Measurements from ENCODE around the gene COX8C. TPM values are rescaled to one million over a fixed set of nuclear protein-coding genes. Genes with fewer than 3 reads are reported as not detected.
"Not testable (repeated sequence)": the region's sequence is repeated elsewhere in the genome, so short reads cannot be mapped to it uniquely, and the experiment has no call there.

The COX8C gene
- total RNA-seq, 6 experiments from 2014 or later: not detected

DNA sequence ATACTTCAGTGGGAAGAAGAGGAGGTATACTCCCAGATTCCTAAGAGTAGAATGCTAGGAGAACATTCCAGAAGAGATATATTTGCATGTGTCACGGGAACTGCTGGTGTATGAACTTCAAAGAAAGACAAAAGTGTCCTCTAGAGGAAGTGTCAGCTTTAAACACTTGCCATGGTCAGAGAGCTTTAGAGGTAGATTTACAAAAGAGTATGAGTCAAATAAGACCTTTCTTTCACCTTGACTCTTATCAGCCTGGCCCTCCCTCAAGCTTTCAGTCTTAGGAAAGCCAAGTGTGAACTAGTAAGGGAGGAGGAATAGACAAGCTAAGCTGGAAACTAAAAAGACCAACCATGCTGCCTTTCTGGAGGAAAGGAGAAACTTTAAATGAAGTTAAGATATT lies 34.7 kb downstream of the COX8C start:
- Histone ChIP-seq H3K27ac (no peak overlapping the region), H3K4me3 (no peak overlapping the region), H3K27me3 (no peaks in the 10 kb centered on the region), H3K36me3 (no peaks in the 10 kb centered on the region), H3K9me3 (no peaks in the 10 kb centered on the region), H3K4me1 (no peaks in the 10 kb centered on the region)
- TF ChIP-seq, protein P1, sequence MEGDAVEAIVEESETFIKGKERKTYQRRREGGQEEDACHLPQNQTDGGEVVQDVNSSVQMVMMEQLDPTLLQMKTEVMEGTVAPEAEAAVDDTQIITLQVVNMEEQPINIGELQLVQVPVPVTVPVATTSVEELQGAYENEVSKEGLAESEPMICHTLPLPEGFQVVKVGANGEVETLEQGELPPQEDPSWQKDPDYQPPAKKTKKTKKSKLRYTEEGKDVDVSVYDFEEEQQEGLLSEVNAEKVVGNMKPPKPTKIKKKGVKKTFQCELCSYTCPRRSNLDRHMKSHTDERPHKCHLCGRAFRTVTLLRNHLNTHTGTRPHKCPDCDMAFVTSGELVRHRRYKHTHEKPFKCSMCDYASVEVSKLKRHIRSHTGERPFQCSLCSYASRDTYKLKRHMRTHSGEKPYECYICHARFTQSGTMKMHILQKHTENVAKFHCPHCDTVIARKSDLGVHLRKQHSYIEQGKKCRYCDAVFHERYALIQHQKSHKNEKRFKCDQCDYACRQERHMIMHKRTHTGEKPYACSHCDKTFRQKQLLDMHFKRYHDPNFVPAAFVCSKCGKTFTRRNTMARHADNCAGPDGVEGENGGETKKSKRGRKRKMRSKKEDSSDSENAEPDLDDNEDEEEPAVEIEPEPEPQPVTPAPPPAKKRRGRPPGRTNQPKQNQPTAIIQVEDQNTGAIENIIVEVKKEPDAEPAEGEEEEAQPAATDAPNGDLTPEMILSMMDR (IDR thresholded peaks at IDR 0.05): no peak
- TF ChIP-seq POLR2A (IDR thresholded peaks at IDR 0.05): no peak
- ATAC-seq (no peak), DNase-seq (no peak)
- intact Hi-C loops (cut with DNase I): no loop called here
- 19% methylated on average over 1 of the region's 1 CpG for WGBS (ENCODE audit: insufficient coverage, low coverage, low lambda C conversion rate, missing lambda C conversion rate)

- intact Hi-C loops (cut with DNase I); H3K27me3 ChIP-seq; ATAC-seq; H3K4me3 ChIP-seq; H3K4me1 ChIP-seq; H3K27ac ChIP-seq; DNase-seq; H3K36me3 ChIP-seq; H3K9me3 ChIP-seq: not testable (repeated sequence)
- WGBS (ENCODE audit: insufficient coverage, low coverage, low lambda C conversion rate, missing lambda C conversion rate): 50% methylated on average over 1 of the region's 1 CpG
These were observed 37.3 kb downstream of the COX8C start for GRCh38 chr14:93384256-93384655.

DNA sequence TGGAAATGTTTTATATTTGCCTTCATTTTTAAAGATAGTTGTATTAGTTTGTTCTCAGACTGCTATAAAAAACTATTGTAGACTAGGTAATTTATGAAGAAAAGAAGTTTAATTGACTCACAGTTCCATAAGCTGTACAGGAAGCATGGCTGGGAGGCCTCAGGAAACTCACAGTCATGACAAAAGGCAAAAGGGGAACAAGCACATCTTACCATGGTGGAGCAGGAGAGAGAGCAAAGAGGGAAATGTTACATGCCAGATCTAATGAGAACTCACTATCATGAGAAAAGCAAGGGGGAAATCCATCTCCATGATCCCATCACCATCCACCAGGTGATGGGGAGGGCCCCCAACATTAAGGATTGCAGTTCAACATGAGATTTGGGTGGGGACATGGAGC lies 48.2 kb downstream of the COX8C start:
- ATAC-seq (peak in 1 of 4 donors; percentile 18), DNase-seq (no peak)
- intact Hi-C loops (cut with DNase I): no loop called here
- TF ChIP-seq POLR2A (IDR thresholded peaks at IDR 0.05): no peak
- TF ChIP-seq, protein P1 (IDR thresholded peaks at IDR 0.05): no peak
- Histone ChIP-seq H3K4me3 (no peak overlapping the region), H3K27me3 (no peaks in the 10 kb centered on the region), H3K9me3 (no peaks in the 10 kb centered on the region), H3K27ac (no peak overlapping the region), H3K4me1 (no peaks in the 10 kb centered on the region), H3K36me3 (no peaks in the 10 kb centered on the region)

DNA sequence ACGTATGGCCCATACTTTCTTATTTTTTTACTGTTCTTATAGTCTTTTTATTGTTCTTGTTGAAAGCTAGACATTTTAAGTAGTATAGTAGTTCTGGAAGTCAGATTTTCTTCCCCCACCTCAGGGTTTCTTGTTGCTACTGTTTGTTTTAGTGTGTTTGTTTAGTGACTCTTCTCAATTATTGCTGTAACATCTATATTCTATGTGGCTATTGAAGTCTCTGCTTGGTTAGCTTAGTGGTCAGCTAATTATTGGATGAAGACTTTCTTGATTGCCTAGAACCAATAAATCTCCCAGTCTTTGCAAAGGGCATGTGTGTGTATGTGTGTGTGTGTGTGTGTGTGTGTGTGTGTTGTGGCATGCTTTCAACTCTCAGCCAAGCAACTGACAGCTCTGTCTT lies 49.5 kb downstream of the COX8C start:
- intact Hi-C loops (cut with DNase I): no loop called here
- Histone ChIP-seq H3K4me1 (no peaks in the 10 kb centered on the region), H3K36me3 (no peaks in the 10 kb centered on the region), H3K9me3 (no peaks in the 10 kb centered on the region), H3K27me3 (no peaks in the 10 kb centered on the region), H3K4me3 (no peak overlapping the region), H3K27ac (no peak overlapping the region)
- WGBS (ENCODE audit: insufficient coverage, low coverage, low lambda C conversion rate, missing lambda C conversion rate): 79% methylated on average over 1 of the region's 1 CpG
- ATAC-seq (no peak), DNase-seq (no peak)
- TF ChIP-seq, protein P1 (IDR thresholded peaks at IDR 0.05): no peak
- TF ChIP-seq POLR2A (IDR thresholded peaks at IDR 0.05): no peak

Small RNAs within 50 kb of the gene (small RNA-seq; reads per million reads assigned to genes)
- 0 reads per million in 2 experiments for gene RF00019

Other genes with a start within 250 kb of the COX8C start
- gene ITPK1, start 231.3 kb upstream of the COX8C start, total RNA-seq: 10 to 100 TPM; 28.4 to 61.0 (median 40.0) TPM
- gene MOAP1, start 162.3 kb upstream of the COX8C start, total RNA-seq: 10 to 100 TPM in 4 of 6 experiments, 1 to 10 TPM in 2; 9.4 to 13.5 (median 11.3) TPM
- gene LYSET, start 161.9 kb upstream of the COX8C start, total RNA-seq: 10 to 100 TPM in 1 of 6 experiments, 1 to 10 TPM in 5; 4.0 to 11.0 (median 7.7) TPM
- gene GON7, start 140.1 kb upstream of the COX8C start, total RNA-seq: 1 to 10 TPM; 4.1 to 9.0 (median 5.6) TPM
- 10 to 100 TPM in 2 of 6 experiments, 1 to 10 TPM in 4; 7.1 to 16.6 (median 8.4) TPM for gene UBR7, start 139.9 kb upstream of the COX8C start, total RNA-seq
- 10 to 100 TPM in 4 of 6 experiments, 1 to 10 TPM in 2; 8.1 to 14.3 (median 11.0) TPM for gene BTBD7, start 14.1 kb upstream of the COX8C start, total RNA-seq
- under 1 TPM in 4 of 6 experiments, not detected in 2; 0.04 to 0.10 (median 0.07) TPM for gene UNC79, start 83.8 kb downstream of the COX8C start, total RNA-seq

Measured in right lobe of liver (tissue), 6 donors.